Measurements from ENCODE around the gene MEN1.

DNA sequence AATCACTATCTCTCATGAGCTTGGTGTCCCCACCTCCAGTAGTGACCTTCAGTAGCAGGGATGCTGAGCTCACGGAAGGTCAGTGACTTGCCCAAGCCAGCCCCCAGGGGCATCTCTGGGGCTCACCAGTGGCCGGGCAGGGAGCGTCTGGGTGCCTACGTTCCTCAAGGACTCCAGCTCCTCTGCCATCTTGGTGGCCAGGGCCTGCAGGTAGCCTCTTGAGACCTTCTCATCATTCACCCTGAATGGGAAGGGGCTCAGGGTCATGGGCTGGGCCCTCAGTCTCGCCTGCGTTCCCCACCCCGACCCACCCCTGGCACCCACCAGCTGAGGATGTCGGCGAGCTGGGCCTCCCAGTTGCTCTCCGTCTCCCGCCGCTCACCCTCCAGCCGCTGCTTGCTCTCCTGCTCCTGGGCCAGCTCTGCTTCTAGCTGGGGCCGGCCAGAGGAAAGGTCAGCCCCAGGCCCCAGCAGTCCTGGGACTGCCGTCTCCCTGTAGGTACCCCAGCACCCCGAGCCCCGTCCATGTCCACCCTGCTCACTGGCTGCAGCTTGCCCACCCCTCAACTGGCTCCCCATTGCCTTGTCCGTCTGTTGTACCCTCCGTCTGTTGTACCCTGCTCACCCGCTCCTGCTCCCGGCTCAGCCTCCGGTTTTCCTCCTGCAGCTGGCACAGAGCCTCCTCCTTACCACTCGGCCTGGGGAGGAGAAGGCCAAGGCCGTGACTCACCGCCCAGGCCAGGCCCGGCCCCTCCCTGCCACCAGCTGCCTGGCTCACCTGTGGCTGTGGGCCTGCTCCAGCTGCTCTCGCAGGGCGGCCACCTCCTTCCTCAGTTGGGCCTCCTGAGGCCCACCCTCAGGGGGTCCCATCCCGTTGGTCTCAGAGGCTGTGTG, 24.6 kb upstream of the MEN1 start:
- TF ChIP-seq ATF2 (tag by site-specific recombination; IDR thresholded peaks at IDR 0.05; ENCODE audit: low read depth) (no peak), ZNF114 (tag by site-specific recombination; IDR thresholded peaks at IDR 0.05) (no peak), CTCF (tag by site-specific recombination; IDR thresholded peaks at IDR 0.05) (no peak), ZNF24 (tag by site-specific recombination; IDR thresholded peaks at IDR 0.05) (no peak), IKZF3 (tag by site-specific recombination; IDR thresholded peaks at IDR 0.05) (no peak), ZNF747 (tag by site-specific recombination; IDR thresholded peaks at IDR 0.05) (no peak), ZNF776 (tag by site-specific recombination; IDR thresholded peaks at IDR 0.05; ENCODE audit: borderline replicate concordance) (no peak)

Measured in HEK293 (cell line).